ENCODE results near the gene NRG3.

The NRG3 gene

DNA sequence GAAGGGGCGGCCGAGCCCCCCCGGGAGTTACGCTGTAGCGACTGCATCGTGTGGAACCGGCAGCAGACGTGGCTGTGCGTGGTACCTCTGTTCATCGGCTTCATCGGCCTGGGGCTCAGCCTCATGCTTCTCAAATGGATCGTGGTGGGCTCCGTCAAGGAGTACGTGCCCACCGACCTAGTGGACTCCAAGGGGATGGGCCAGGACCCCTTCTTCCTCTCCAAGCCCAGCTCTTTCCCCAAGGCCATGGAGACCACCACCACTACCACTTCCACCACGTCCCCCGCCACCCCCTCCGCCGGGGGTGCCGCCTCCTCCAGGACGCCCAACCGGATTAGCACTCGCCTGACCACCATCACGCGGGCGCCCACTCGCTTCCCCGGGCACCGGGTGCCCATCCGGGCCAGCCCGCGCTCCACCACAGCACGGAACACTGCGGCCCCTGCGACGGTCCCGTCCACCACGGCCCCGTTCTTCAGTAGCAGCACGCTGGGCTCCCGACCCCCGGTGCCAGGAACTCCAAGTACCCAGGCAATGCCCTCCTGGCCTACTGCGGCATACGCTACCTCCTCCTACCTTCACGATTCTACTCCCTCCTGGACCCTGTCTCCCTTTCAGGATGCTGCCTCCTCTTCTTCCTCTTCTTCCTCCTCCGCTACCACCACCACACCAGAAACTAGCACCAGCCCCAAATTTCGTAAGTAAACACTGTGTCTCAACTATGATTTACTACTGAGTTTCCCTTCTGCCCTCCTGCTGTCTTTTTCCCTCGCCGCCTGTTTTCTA lies 666 bp downstream of the NRG3 start:
- Histone ChIP-seq H3K27me3 (peaks cover 0 to 37% of the 10 kb centered on the region in 2 donors), H3K27ac (no peak overlapping the region), H3K9me3 (no peaks in the 10 kb centered on the region), H3K4me3 (peak overlapping the region; percentile 36 to 53), H3K4me1 (peaks cover 0 to 23% (median 19%) of the 10 kb centered on the region in 4 donors), H3K36me3 (no peaks in the 10 kb centered on the region)
- TF ChIP-seq, protein P1, sequence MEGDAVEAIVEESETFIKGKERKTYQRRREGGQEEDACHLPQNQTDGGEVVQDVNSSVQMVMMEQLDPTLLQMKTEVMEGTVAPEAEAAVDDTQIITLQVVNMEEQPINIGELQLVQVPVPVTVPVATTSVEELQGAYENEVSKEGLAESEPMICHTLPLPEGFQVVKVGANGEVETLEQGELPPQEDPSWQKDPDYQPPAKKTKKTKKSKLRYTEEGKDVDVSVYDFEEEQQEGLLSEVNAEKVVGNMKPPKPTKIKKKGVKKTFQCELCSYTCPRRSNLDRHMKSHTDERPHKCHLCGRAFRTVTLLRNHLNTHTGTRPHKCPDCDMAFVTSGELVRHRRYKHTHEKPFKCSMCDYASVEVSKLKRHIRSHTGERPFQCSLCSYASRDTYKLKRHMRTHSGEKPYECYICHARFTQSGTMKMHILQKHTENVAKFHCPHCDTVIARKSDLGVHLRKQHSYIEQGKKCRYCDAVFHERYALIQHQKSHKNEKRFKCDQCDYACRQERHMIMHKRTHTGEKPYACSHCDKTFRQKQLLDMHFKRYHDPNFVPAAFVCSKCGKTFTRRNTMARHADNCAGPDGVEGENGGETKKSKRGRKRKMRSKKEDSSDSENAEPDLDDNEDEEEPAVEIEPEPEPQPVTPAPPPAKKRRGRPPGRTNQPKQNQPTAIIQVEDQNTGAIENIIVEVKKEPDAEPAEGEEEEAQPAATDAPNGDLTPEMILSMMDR (IDR thresholded peaks at IDR 0.05), result no peak
- intact Hi-C loops (cut with DNase I; ENCODE audit: low total_unique reads), result no loop called here
- no peak for DNase-seq

DNA sequence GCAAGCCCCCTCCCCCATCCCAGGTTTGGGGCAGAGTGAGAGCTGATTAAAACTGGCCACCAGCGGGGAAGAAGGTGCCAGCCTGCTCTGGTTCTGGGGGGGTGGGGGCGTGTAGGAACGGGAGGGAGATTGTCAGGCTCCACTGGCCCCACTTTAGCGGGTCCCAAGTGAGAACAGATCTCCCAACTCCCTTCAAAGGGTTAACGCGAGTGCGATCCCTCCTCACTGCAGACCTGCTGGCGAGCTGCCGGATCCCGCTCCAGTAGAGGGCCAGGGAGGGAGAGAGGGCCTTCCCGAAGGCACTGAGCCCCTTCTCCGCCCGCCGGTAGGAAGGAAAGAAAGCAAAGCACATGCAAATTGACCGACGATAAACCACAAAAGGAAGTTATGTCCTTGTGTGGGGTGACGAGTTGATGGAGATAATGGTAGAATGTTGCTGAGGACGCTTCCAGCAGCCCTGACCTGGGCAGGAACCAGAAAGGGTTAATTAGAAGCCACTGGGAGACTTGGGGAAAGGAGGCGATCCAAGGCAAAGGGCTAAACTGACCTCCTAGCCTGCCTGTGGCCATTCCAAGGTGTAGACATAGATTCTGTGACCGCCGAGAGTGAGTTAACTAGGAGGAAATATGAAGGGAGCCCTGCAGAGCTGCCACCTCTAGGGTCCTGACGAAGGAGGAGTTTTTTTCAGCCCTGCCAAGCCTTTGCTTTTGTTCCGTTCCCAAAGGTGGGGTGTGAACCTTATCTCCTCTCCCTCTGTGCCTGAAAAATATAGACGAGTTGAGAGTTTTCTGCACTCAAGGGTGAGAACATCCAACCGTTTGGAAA lies 1.5 kb downstream of the NRG3 start:
- Histone ChIP-seq H3K9me3 (no peaks in the 10 kb centered on the region), H3K27ac (no peak overlapping the region), H3K4me3 (peak overlapping the region; percentile 36 to 53), H3K27me3 (peaks cover 0 to 37% of the 10 kb centered on the region in 2 donors), H3K4me1 (peaks cover 0 to 23% (median 19%) of the 10 kb centered on the region in 4 donors), H3K36me3 (no peaks in the 10 kb centered on the region)
- TF ChIP-seq, protein P1 (IDR thresholded peaks at IDR 0.05), result no peak
- no peak for DNase-seq
- intact Hi-C loops (cut with DNase I; ENCODE audit: low total_unique reads), result no loop called here

DNA sequence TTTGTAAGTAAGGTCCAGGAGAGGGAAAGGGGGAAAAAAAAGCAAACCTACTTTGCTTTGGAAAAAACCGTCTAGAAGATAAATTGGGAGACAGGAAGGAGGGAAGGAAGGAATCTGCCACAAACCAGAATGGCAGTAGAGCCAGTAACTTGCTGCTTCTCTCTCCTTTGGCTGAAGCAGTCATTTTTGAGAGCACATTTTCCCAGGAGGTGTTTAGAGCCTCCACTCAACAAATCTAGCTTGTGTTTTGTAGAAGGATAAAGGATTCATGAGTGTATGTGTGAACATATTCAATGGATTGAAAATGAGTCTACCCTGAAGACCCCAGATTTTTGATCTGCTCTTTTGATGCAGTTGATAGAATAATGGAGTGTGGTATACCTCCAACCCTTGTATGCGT lies 2.6 kb downstream of the NRG3 start:
- H3K27ac ChIP-seq, result no peak overlapping the region
- peaks cover 0 to 37% of the 10 kb centered on the region in 2 donors for H3K27me3 ChIP-seq
- no peak for DNase-seq
- H3K36me3 ChIP-seq, result no peaks in the 10 kb centered on the region
- H3K9me3 ChIP-seq, result no peaks in the 10 kb centered on the region
- TF ChIP-seq, protein P1 (IDR thresholded peaks at IDR 0.05), result no peak
- H3K4me3 ChIP-seq, result no peak overlapping the region
- intact Hi-C loops (cut with DNase I; ENCODE audit: low total_unique reads), result no loop called here
- peaks cover 0 to 23% (median 19%) of the 10 kb centered on the region in 4 donors for H3K4me1 ChIP-seq

DNA sequence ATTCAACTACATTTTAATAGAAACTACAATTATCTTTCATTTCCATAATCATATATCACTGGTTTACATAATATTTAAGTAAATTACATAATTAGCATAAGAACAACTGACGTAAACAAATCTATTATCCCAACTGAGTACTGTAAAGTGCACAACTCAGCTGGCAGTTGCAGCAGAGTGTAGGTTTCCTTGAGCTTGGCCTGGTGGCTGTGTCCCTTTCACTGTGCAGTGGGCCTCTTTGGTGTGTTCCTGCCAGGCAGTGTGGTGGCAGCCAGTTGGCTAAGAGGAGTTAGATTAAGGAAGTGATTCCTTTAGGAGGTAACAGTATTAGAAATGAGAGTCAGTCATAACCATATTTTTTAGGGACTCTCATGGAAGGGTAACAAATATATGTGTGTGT lies 7.0 kb downstream of the NRG3 start:
- intact Hi-C loops (cut with DNase I; ENCODE audit: low total_unique reads), result no loop called here
- H3K36me3 ChIP-seq, result no peaks in the 10 kb centered on the region
- no peaks in the 10 kb centered on the region for H3K9me3 ChIP-seq
- H3K4me1 ChIP-seq, result no peaks in the 10 kb centered on the region
- peaks cover 0 to 3% of the 10 kb centered on the region in 2 donors for H3K27me3 ChIP-seq
- DNase-seq, result no peak
- H3K4me3 ChIP-seq, result no peak overlapping the region
- H3K27ac ChIP-seq, result no peak overlapping the region
- TF ChIP-seq, protein P1 (IDR thresholded peaks at IDR 0.05), result no peak

DNA sequence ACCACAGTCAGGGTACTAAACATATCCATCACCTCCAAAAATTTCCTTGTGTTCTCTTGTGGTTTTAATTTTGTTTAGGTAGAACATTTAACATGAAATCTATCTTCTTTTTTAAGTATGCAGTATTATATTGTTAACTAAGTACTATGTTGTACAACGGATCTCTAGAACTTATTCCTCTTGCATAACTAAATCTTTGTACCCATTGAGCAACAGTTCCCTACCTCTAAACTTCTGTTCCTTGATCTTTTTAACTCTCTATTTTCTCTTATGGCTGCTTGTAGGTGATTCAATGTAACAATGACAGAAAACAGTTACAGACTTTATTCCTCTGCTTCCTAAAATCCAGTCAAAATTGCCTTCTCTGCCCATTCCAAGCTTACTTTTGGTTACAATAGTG lies 9.9 kb downstream of the NRG3 start:
- Histone ChIP-seq H3K4me1 (no peaks in the 10 kb centered on the region), H3K9me3 (no peaks in the 10 kb centered on the region), H3K36me3 (no peaks in the 10 kb centered on the region), H3K27me3 (no peaks in the 10 kb centered on the region), H3K27ac (no peak overlapping the region), H3K4me3 (no peak overlapping the region)
- DNase-seq, result no peak
- intact Hi-C loops (cut with DNase I; ENCODE audit: low total_unique reads), result no loop called here
- TF ChIP-seq, protein P1 (IDR thresholded peaks at IDR 0.05), result no peak

All from tibial artery (tissue), 4 donors.